K562 (cell line): ENCODE results near the gene HECW1. TPM values are rescaled to one million over a fixed set of nuclear protein-coding genes. Genes with fewer than 3 reads are reported as not detected.

Experiments
- ATAC-seq: fragments of 200-7000 bp; cut with Tn5 transposase; 3 replicates; pipeline ENCODE4 v1.9.1; 2020; ENCODE audit warnings: moderate library complexity
- BruUV-seq: library from RNA; stranded (reverse); fragments of 400-500 nt; replicated peaks from 2 replicates; lab custom pipeline; 2021; lab: Mats Ljungman, UMichigan
- CTCF ChIA-PET: fragments of 300-600 bp; formaldehyde crosslinking; extraction: SDS; loops from one replicate; lab custom pipeline; 2021; ENCODE audit warnings: low intra/inter-chr PET ratio; lab: Yijun Ruan, JAX
- POLR2A ChIA-PET: fragments of 300-600, 350-650 bp; sonication (Branson Sonifier 250); formaldehyde crosslinking; extraction: SDS; loops from one replicate; lab custom pipeline; 2021; ENCODE audit warnings: antibody characterized with exemption, inconsistent platforms; lab: Yijun Ruan, JAX
- DNase-seq, 4 experiments: peaks; one replicate each; pipeline versions ENCODE4 v3.0.0 to v3.0.0-alpha.2; 2011 to 2018; ENCODE audit warnings: low spot score in 3 of 4, mixed read lengths in 3 of 4; ENCODE audit errors: extremely low read depth in 1 of 4
- FAIRE-seq: peaks from 2 replicates; lab custom pipeline; 2011; peaks lifted over from hg19 to GRCh38; lab: Jason Lieb, UNC
- H2AFZ ChIP-seq: 2 replicates; pipeline ENCODE4 v1.6.0; 2011; ENCODE audit warnings: low read depth, low read length, control low read depth, inconsistent platforms
- H3K27ac ChIP-seq: fragments of 200-600 bp; 3 replicates; pipeline ENCODE4 v1.8.0; 2011; ENCODE audit warnings: low read depth, mild to moderate bottlenecking, control low read depth, inconsistent platforms, low read length, moderate library complexity, mixed read lengths; ENCODE audit errors: extremely low read depth
- H3K27me3 ChIP-seq, 2 experiments: fragments of 300-600 bp in 1 of 2; 2 replicates in 1 of 2; 3 replicates in 1 of 2; pipeline versions ENCODE4 v1.6.0 to v1.8.0; 2011; ENCODE audit warnings: inconsistent platforms in 2 of 2, low read length in 2 of 2, mild to moderate bottlenecking in 1 of 2, mixed read lengths in 1 of 2, moderate library complexity in 1 of 2; ENCODE audit not compliant: control insufficient read depth in 2 of 2, insufficient read depth in 2 of 2
- H3K36me3 ChIP-seq: fragments of 300-600 bp; 3 replicates; pipeline ENCODE4 v1.8.0; 2011; ENCODE audit warnings: mild to moderate bottlenecking, low read length, inconsistent platforms; ENCODE audit not compliant: control insufficient read depth, insufficient read depth
- H3K4me1 ChIP-seq, 2 experiments: fragments of 200-600 bp in 1 of 2; replicated peaks in 1 of 2; 2 replicates in 1 of 2; 3 replicates in 1 of 2; pipeline versions ENCODE4 v1.5.1 to v1.8.0; 2011; ENCODE audit warnings: inconsistent platforms in 2 of 2, low read length in 2 of 2, mild to moderate bottlenecking in 1 of 2, mixed read lengths in 1 of 2, moderate library complexity in 1 of 2; ENCODE audit not compliant: control insufficient read depth in 2 of 2, insufficient read depth in 2 of 2
- H3K4me2 ChIP-seq: 2 replicates; pipeline ENCODE4 v1.6.1; 2011; ENCODE audit warnings: low read length, control low read depth, inconsistent platforms, mixed read lengths; ENCODE audit not compliant: insufficient read depth
- H3K4me3 ChIP-seq: fragments of 200-600 bp; sonication (generic), shearing (Covaris generic); 2 replicates; pipeline ENCODE4 v1.5.1; 2016; ENCODE audit warnings: control low read depth, inconsistent platforms
- H3K79me2 ChIP-seq: fragments of 200-600 bp; 3 replicates; pipeline ENCODE4 v1.8.0; 2011; ENCODE audit warnings: low read length, inconsistent platforms; ENCODE audit not compliant: control insufficient read depth, insufficient read depth
- H3K9ac ChIP-seq, 2 experiments: 2 replicates each; pipeline versions ENCODE4 v1.6.0 to v1.6.1; 2011; ENCODE audit warnings: low read depth in 2 of 2, low read length in 2 of 2, control low read depth in 1 of 2, inconsistent platforms in 1 of 2, mild to moderate bottlenecking in 1 of 2, mixed read lengths in 1 of 2; ENCODE audit not compliant: insufficient read depth in 1 of 2
- H3K9me1 ChIP-seq: one replicate; pipeline ENCODE4 v1.6.0; 2011; ENCODE audit warnings: inconsistent platforms, mild to moderate bottlenecking, low read length, moderate library complexity; ENCODE audit not compliant: control insufficient read depth, insufficient read depth
- H3K9me3 ChIP-seq: replicated peaks from 2 replicates; pipeline ENCODE4 v1.5.1; 2011; ENCODE audit warnings: low read depth, low read length, inconsistent platforms; ENCODE audit not compliant: control insufficient read depth, insufficient read depth
- H4K20me1 ChIP-seq: replicated peaks from 2 replicates; pipeline ENCODE4 v1.6.1; 2011; ENCODE audit warnings: low read length, inconsistent platforms, mixed read lengths; ENCODE audit not compliant: control insufficient read depth, insufficient read depth
- JUND ChIP-seq, 2 experiments: IDR thresholded peaks; 2 replicates in 1 of 2; 3 replicates in 1 of 2; pipeline ENCODE4 v1.6.1; 2011; ENCODE audit warnings: borderline replicate concordance in 2 of 2, low read depth in 2 of 2, low read length in 2 of 2, improper control_type of control experiment in 1 of 2, missing biosample characterization in 1 of 2, missing genetic modification characterization in 1 of 2, missing genetic modification reagents in 1 of 2
- OTX1 ChIP-seq: fragments of 450-650 bp; formaldehyde crosslinking; IDR thresholded peaks from 2 replicates; pipeline ENCODE4 v1.4.0; 2022; ENCODE audit warnings: mild to moderate bottlenecking
- RFX1 ChIP-seq: fragments of 450-650 bp; IDR thresholded peaks from 2 replicates; pipeline ENCODE4 v1.6.1; 2016; ENCODE audit warnings: mild to moderate bottlenecking, moderate library complexity
- ZKSCAN3 ChIP-seq: fragments of 250-450 bp; sonication (Bioruptor Pico); IDR thresholded peaks from 2 replicates; pipeline ENCODE4 v1.4.0; 2020
- WGBS: fragments of 100-300 bp; shearing (Covaris generic); methylation state at CpG from one replicate; pipeline ENCODE4 v1.1.6; 2016; ENCODE audit warnings: low coverage, mixed read lengths; ENCODE audit not compliant: insufficient coverage; ENCODE audit errors: missing lambda C conversion rate; 5-methylcytosine and 5-hydroxymethylcytosine counted together
- in situ Hi-C: fragments of 300-500 bp; cut with MboI; formaldehyde crosslinking; loops from 4 replicates; pipeline ENCODE4 v1.15.0; 2018; ENCODE audit warnings: inconsistent platforms, mixed read lengths
- intact Hi-C: fragments of 100-400 bp; cut with micrococcal nuclease; formaldehyde crosslinking; loops from 2 replicates; pipeline ENCODE4 v1.14.2; 2022
- polyA plus RNA-seq, 8 experiments: library from polyadenylated mRNA; depleted of rRNA in 4 of 8; stranded (reverse) in 5 of 8; unstranded in 3 of 8; fragments of >200 nt; fragmentation: Nextera tagmentation in 2 of 8; fragmentation: Illumina TruSeq in 1 of 8; extraction: Ambion mirVana in 2 of 8; extraction: Trizol in 1 of 8; gene quantifications; 2 replicates each; pipeline versions ENCODE4 v1.2.1 to v1.2.3, GENCODE V29; 2011 to 2014; ENCODE audit warnings: inconsistent platforms in 1 of 8, missing spikeins in 1 of 8
- total RNA-seq, 7 experiments: library from RNA; depleted of rRNA in 6 of 7; stranded (reverse); fragments of >200 nt in 6 of 7; fragmentation: Illumina TruSeq in 2 of 7; extraction: Trizol in 2 of 7; gene quantifications; 2 replicates each; pipeline versions ENCODE4 v1.2.1 to v1.2.3, GENCODE V29; 2011 to 2021; ENCODE audit warnings: low replicate concordance in 1 of 7
- TF ChIP-seq, protein P1 (sequence below): fragments of 450-650 bp; IDR thresholded peaks from 2 replicates; pipeline ENCODE4 v1.6.1; 2018; ENCODE audit not compliant: partially characterized antibody

The HECW1 gene
- total and polyA plus RNA-seq, 9 of the 15 experiments (the other 6 are each of a cell fraction or from before 2014, with no cell fraction given), result 0.07 to 0.31 (median 0.13) TPM; not detected in 4

DNA sequence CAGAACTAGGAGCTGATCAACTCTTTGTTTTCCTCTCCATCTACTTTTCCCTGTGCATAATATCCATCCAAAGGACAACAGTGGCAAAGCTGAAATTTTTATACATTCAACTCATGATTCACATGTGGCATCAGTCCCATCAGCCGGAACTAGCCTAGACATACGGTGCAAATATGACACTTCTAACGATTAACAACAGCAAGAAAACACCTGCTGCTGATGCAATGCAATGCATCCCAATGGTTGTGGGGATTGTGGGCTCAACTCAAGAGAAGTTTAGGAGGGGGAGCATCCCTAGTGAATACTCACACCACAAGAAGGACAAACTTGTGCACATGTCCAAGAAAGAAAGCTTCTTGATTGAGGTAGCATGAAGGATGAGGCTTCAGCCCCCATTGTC lies 449.9 kb downstream of the HECW1 start:
- H3K9ac ChIP-seq, result no peak overlapping the region
- ChIA-PET POLR2A (interaction anchor here (1.7 kb wide), 1 partner anchor 10 kb away, joined by 7 read pairs; no protein-coding TSS in a partner anchor), CTCF (no interaction called here)
- no peaks in the 10 kb centered on the region for H3K79me2 ChIP-seq
- H3K36me3 ChIP-seq, result no peaks in the 10 kb centered on the region
- H3K9me3 ChIP-seq, result no peaks in the 10 kb centered on the region
- no peaks in the 10 kb centered on the region for H4K20me1 ChIP-seq
- FAIRE-seq, result no peak
- no peak overlapping the region for H3K4me3 ChIP-seq
- in situ Hi-C loops, result no loop called here
- H3K9me1 ChIP-seq, result no peaks in the 10 kb centered on the region
- H3K27me3 ChIP-seq, result peaks cover 20 to 28% of the 10 kb centered on the region in 2 experiments
- DNase-seq, result no peak
- H2AFZ ChIP-seq, result no peak overlapping the region
- no peak overlapping the region for H3K4me2 ChIP-seq
- 6% methylated on average over 3 of the region's 3 CpGs for WGBS
- ATAC-seq, result no peak
- no TSS peak for BruUV-seq
- TF ChIP-seq RFX1 (no peak), JUND (IDR thresholded peaks at IDR 0.05; ENCODE audit: borderline replicate concordance, low read depth, low read length) (no peak), JUND (tag; IDR thresholded peaks at IDR 0.05; ENCODE audit: borderline replicate concordance, low read depth, low read length) (no peak), ZKSCAN3 (CRISPR knock-in tag) (no peak), OTX1 (no peak)
- TF ChIP-seq, protein P1, sequence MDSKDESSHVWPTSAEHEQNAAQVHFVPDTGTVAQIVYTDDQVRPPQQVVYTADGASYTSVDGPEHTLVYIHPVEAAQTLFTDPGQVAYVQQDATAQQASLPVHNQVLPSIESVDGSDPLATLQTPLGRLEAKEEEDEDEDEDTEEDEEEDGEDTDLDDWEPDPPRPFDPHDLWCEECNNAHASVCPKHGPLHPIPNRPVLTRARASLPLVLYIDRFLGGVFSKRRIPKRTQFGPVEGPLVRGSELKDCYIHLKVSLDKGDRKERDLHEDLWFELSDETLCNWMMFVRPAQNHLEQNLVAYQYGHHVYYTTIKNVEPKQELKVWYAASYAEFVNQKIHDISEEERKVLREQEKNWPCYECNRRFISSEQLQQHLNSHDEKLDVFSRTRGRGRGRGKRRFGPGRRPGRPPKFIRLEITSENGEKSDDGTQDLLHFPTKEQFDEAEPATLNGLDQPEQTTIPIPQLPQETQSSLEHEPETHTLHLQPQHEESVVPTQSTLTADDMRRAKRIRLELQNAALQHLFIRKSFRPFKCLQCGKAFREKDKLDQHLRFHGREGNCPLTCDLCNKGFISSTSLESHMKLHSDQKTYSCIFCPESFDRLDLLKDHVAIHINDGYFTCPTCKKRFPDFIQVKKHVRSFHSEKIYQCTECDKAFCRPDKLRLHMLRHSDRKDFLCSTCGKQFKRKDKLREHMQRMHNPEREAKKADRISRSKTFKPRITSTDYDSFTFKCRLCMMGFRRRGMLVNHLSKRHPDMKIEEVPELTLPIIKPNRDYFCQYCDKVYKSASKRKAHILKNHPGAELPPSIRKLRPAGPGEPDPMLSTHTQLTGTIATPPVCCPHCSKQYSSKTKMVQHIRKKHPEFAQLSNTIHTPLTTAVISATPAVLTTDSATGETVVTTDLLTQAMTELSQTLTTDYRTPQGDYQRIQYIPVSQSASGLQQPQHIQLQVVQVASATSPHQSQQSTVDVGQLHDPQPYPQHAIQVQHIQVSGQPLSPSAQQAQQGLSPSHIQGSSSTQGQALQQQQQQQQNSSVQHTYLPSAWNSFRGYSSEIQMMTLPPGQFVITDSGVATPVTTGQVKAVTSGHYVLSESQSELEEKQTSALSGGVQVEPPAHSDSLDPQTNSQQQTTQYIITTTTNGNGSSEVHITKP, result no peak
- TF ChIP-seq, all 486 proteins: peak for 0
- Histone ChIP-seq H3K4me1 (no peaks in the 10 kb centered on the region), H3K27ac (no peak overlapping the region)
- intact Hi-C loops, result no loop called here
